ENCODE data around the gene GIGYF2.
"Not testable (repeated sequence)": the region's sequence is repeated elsewhere in the genome, so short reads cannot be mapped to it uniquely, and the experiment has no call there.

GIGYF2 gene

GRCh38 chr2:232687382-232688160 is 9.6 kb upstream of the GIGYF2 start:
- peak; percentile 3 for DNase-seq (ENCODE audit: low read depth)

- DNase-seq (ENCODE audit: low read depth): no peak
Observed at GRCh38 chr2:232688201-232688600, 8.9 kb upstream of the GIGYF2 start.

- DNase-seq (ENCODE audit: low read depth): peak; percentile 11
Observed at GRCh38 chr2:232689152-232689910, 7.8 kb upstream of the GIGYF2 start.

GRCh38 chr2:232691117-232691516 is 6.0 kb upstream of the GIGYF2 start:
- DNase-seq (ENCODE audit: low read depth): not testable (repeated sequence)

GRCh38 chr2:232693344-232693743 is 3.8 kb upstream of the GIGYF2 start:
- DNase-seq (ENCODE audit: low read depth): no peak

- DNase-seq (ENCODE audit: low read depth): no peak
Observed at GRCh38 chr2:232696609-232697058, 497 bp upstream of the GIGYF2 start.

- DNase-seq (ENCODE audit: low read depth): peak; percentile 9
Observed at GRCh38 chr2:232697807-232698110, 628 bp downstream of the GIGYF2 start.

- DNase-seq (ENCODE audit: low read depth): no peak
Observed at GRCh38 chr2:232698556-232699091, 1.5 kb downstream of the GIGYF2 start.

- no peak for DNase-seq (ENCODE audit: low read depth)
Observed at GRCh38 chr2:232699110-232699509, 2.0 kb downstream of the GIGYF2 start.

GRCh38 chr2:232700154-232700553 is 3.0 kb downstream of the GIGYF2 start:
- no peak for DNase-seq (ENCODE audit: low read depth)

- DNase-seq (ENCODE audit: low read depth): no peak
Observed at GRCh38 chr2:232707076-232707475, 9.9 kb downstream of the GIGYF2 start.

- no peak for DNase-seq (ENCODE audit: low read depth)
Observed at GRCh38 chr2:232713505-232713904, 16.4 kb downstream of the GIGYF2 start.

- DNase-seq (ENCODE audit: low read depth): peak; percentile 36
Observed at GRCh38 chr2:232714969-232715368, 17.8 kb downstream of the GIGYF2 start.

GRCh38 chr2:232720056-232720455 is 22.9 kb downstream of the GIGYF2 start:
- not testable (repeated sequence) for DNase-seq (ENCODE audit: low read depth)

- DNase-seq (ENCODE audit: low read depth): no peak
Observed at GRCh38 chr2:232721261-232721660, 24.1 kb downstream of the GIGYF2 start.

GRCh38 chr2:232721882-232722281 is 24.8 kb downstream of the GIGYF2 start:
- DNase-seq (ENCODE audit: low read depth): no peak

- no peak for DNase-seq (ENCODE audit: low read depth)
Observed at GRCh38 chr2:232723027-232723426, 25.9 kb downstream of the GIGYF2 start.

GRCh38 chr2:232728785-232729184 is 31.7 kb downstream of the GIGYF2 start:
- no peak for DNase-seq (ENCODE audit: low read depth)

GRCh38 chr2:232731470-232731869 is 34.3 kb downstream of the GIGYF2 start:
- peak; percentile 37 for DNase-seq (ENCODE audit: low read depth)

- DNase-seq (ENCODE audit: low read depth): no peak
Observed at GRCh38 chr2:232741294-232741693, 44.2 kb downstream of the GIGYF2 start.

- no peak for DNase-seq (ENCODE audit: low read depth)
Observed at GRCh38 chr2:232741972-232742371, 44.8 kb downstream of the GIGYF2 start.

GRCh38 chr2:232744963-232745362 is 47.8 kb downstream of the GIGYF2 start:
- peak; percentile 1 for DNase-seq (ENCODE audit: low read depth)

GRCh38 chr2:232748038-232748437 is 50.9 kb downstream of the GIGYF2 start:
- no peak for DNase-seq (ENCODE audit: low read depth)

All from amniotic epithelial cell (primary cell).